ENCODE results near the gene UBE2E3. TPM values are rescaled to one million over a fixed set of nuclear protein-coding genes. Genes with fewer than 3 reads are reported as not detected.
A peak's percentile ranks its signal among the peaks of the same experiment; 100 is the strongest.
"Not testable (repeated sequence)": the region's sequence is repeated elsewhere in the genome, so short reads cannot be mapped to it uniquely, and the experiment has no call there.

The UBE2E3 gene
- total and polyA plus RNA-seq, 4 donors = 50.7 to 66.6 (median 54.2) TPM

DNA sequence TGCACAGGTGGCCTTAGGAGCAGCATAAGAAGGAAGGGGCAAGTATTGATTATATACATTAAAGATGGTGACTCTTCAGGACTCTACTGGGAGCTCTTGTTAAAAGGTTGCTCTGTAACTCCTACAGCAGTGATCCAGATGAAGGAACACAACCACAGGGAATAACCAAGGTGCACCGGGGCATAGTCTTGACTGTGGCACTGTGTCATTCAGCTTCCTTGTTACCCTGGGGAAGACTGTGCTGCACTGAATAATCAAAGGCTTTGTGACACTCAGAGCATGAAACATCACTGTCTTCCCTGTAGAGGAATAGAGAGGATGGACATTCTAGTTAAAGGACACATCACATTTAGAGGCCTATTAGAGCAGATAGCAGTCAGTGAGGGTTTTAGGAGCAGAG lies 105.3 kb downstream of the UBE2E3 start:
- H3K9me3 ChIP-seq (ENCODE audit: control insufficient read depth, low read length) = peaks cover 4% of the 10 kb centered on the region
- H3K36me3 ChIP-seq (ENCODE audit: control insufficient read depth in 1 of 2, insufficient read depth in 2 of 2, low read length in 1 of 2) = no peaks in the 10 kb centered on the region
- intact Hi-C loops (cut with DNase I) = no loop called here
- ATAC-seq (ENCODE audit: low FRiP score) = no peak
- WGBS, 2 donors = 92 to 94% methylated on average over 1 of the region's 1 CpG
- no peak for DNase-seq
- H3K4me3 ChIP-seq (ENCODE audit: low read length in 2 of 2) = no peak overlapping the region
- no peaks in the 10 kb centered on the region for H3K4me1 ChIP-seq (ENCODE audit: control insufficient read depth in 1 of 2, insufficient read depth in 2 of 2, low read length in 2 of 2)
- H3K27ac ChIP-seq (ENCODE audit: low read depth in 1 of 2, low read length in 2 of 2) = no peak overlapping the region
- H3K27me3 ChIP-seq (ENCODE audit: control insufficient read depth in 1 of 2, insufficient read depth in 2 of 2, low read length in 1 of 2) = no peaks in the 10 kb centered on the region

DNA sequence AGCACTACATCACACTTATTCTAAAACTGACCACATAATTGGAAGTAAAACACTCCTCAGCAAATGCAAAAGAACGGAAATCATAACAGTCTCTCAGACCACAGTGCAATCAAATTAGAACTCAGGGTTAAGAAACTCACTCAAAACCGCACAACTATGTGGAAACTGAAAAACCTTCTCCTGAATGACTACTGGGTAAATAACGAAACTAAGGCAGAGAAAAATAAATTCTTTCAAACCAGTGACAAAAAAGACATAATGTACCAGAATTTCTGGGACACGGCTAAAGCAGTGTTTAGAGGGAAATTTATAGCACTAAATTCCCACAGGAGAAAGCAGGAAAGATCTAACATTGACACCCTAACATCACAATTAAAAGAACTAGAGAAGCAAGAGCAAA lies 111.5 kb downstream of the UBE2E3 start:
- H3K4me3 ChIP-seq (ENCODE audit: low read length in 2 of 2); H3K9me3 ChIP-seq (ENCODE audit: control insufficient read depth, low read length); intact Hi-C loops (cut with DNase I); H3K4me1 ChIP-seq (ENCODE audit: control insufficient read depth in 1 of 2, insufficient read depth in 2 of 2, low read length in 2 of 2); H3K36me3 ChIP-seq (ENCODE audit: control insufficient read depth in 1 of 2, insufficient read depth in 2 of 2, low read length in 1 of 2); ATAC-seq (ENCODE audit: low FRiP score); H3K27ac ChIP-seq (ENCODE audit: low read depth in 1 of 2, low read length in 2 of 2); H3K27me3 ChIP-seq (ENCODE audit: control insufficient read depth in 1 of 2, insufficient read depth in 2 of 2, low read length in 1 of 2); DNase-seq: not testable (repeated sequence)
- 79 to 83% methylated on average over 4 of the region's 4 CpGs for WGBS, 2 donors

DNA sequence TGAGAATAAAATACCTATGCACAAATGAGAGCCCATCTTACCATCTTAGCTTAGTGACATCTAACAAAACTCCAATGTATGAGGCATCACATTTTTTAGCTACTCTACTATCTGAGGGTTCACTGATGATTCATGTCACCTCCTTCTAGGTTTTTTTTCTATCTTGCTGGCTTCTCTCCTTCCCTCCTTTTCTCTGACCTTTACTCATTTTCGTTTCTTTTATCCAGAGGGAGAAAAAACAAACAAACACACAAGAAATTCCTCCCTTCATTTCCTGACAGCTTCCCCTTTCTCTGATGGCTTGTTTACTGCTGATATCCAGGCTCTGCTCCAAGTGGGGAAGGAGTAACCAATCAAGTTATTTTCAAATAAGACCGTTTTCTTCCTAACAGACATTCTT lies 115.1 kb downstream of the UBE2E3 start:
- 25 to 37% methylated on average over 2 of the region's 2 CpGs for WGBS, 2 donors
- Histone ChIP-seq H3K36me3 (ENCODE audit: control insufficient read depth in 1 of 2, insufficient read depth in 2 of 2, low read length in 1 of 2) (no peaks in the 10 kb centered on the region), H3K4me1 (ENCODE audit: control insufficient read depth in 1 of 2, insufficient read depth in 2 of 2, low read length in 2 of 2) (no peaks in the 10 kb centered on the region), H3K27ac (ENCODE audit: low read depth in 1 of 2, low read length in 2 of 2) (no peak overlapping the region), H3K4me3 (ENCODE audit: low read length in 2 of 2) (no peak overlapping the region), H3K27me3 (ENCODE audit: control insufficient read depth in 1 of 2, insufficient read depth in 2 of 2, low read length in 1 of 2) (no peaks in the 10 kb centered on the region), H3K9me3 (ENCODE audit: control insufficient read depth, low read length) (peaks cover 1% of the 10 kb centered on the region)
- intact Hi-C loops (cut with DNase I) = no loop called here
- ATAC-seq (ENCODE audit: low FRiP score) (no peak), DNase-seq (no peak)

DNA sequence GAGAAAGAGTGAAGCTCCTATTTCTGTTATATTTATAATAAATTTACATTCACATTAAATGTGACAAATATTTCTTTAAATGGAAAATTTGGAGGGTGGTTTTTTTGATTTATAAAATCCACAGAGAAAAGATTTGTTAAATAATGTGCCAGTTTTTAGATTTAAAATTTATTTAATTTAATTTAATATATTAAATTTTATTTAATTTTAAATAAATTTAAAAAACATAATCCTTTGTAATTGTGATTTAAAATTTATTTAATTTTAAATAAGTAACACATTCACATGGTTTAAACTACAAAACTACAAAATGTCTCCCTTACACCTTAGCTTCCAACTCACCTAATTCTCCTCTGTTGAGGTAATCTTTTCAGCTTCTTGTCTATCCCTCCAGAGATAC lies 123.3 kb downstream of the UBE2E3 start:
- H3K4me3 ChIP-seq (ENCODE audit: low read length in 2 of 2) = no peak overlapping the region
- H3K36me3 ChIP-seq (ENCODE audit: control insufficient read depth in 1 of 2, insufficient read depth in 2 of 2, low read length in 1 of 2) = no peaks in the 10 kb centered on the region
- DNase-seq (no peak), ATAC-seq (ENCODE audit: low FRiP score) (no peak)
- no peaks in the 10 kb centered on the region for H3K27me3 ChIP-seq (ENCODE audit: control insufficient read depth in 1 of 2, insufficient read depth in 2 of 2, low read length in 1 of 2)
- H3K27ac ChIP-seq (ENCODE audit: low read depth in 1 of 2, low read length in 2 of 2) = no peak overlapping the region
- no peaks in the 10 kb centered on the region for H3K9me3 ChIP-seq (ENCODE audit: control insufficient read depth, low read length)
- no peaks in the 10 kb centered on the region for H3K4me1 ChIP-seq (ENCODE audit: control insufficient read depth in 1 of 2, insufficient read depth in 2 of 2, low read length in 2 of 2)
- intact Hi-C loops (cut with DNase I) = no loop called here

DNA sequence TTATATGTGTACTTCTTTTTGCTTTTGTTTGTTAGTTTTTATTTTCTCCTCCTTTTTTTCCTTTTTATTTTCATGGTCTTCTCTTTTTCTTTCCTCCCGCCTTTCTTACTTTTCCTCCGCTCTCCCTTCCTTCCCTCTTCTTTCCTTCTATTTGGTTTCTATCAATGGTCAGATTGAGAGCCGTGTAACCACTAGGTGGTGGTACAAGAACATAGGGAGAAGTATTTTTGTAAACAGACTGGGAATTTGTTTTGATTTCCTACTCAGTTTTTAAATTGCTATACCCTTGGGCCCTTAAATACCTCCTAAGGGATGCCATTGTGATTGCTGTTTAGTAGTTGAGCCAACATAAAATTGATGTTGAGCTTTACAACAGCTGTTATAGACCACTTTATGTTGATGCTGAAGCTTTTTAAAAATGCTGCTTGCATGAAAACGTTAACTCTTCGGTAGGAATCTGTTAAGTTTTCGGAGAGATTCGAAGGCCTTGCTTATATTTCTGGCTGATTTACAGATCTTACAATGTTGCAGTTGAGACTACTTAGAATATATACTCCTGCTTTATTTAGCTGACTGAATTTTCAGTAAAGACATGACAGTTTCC lies 124.2 kb downstream of the UBE2E3 start:
- H3K4me3 ChIP-seq (ENCODE audit: low read length in 2 of 2) = no peak overlapping the region
- intact Hi-C loops (cut with DNase I) = no loop called here
- no peaks in the 10 kb centered on the region for H3K27me3 ChIP-seq (ENCODE audit: control insufficient read depth in 1 of 2, insufficient read depth in 2 of 2, low read length in 1 of 2)
- no peaks in the 10 kb centered on the region for H3K36me3 ChIP-seq (ENCODE audit: control insufficient read depth in 1 of 2, insufficient read depth in 2 of 2, low read length in 1 of 2)
- 39 to 49% methylated on average over 7 of the region's 7 CpGs for WGBS, 2 donors
- no peaks in the 10 kb centered on the region for H3K9me3 ChIP-seq (ENCODE audit: control insufficient read depth, low read length)
- H3K4me1 ChIP-seq (ENCODE audit: control insufficient read depth in 1 of 2, insufficient read depth in 2 of 2, low read length in 2 of 2) = no peaks in the 10 kb centered on the region
- DNase-seq (no peak), ATAC-seq (ENCODE audit: low FRiP score) (peak; percentile 60)
- H3K27ac ChIP-seq (ENCODE audit: low read depth in 1 of 2, low read length in 2 of 2) = no peak overlapping the region

DNA sequence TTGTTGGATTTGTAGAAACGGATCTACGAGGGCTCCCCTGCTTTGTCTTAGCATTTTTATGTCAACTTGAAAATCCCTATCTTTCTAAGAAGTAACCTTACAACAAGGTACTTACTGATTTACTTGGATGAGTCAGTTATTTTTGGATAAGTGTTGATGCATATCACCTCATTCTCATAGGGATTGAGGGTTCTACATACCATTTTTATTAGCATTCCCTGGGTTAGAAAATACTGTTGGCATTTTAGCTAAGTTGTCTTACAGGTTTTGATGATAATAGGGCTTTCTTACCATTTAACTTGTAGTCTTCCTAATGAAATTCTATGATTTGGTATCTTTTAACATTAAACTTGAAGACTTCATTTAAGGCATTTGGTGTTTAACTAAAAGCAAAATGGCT lies 125.2 kb downstream of the UBE2E3 start:
- H3K4me3 ChIP-seq (ENCODE audit: low read length in 2 of 2) = no peak overlapping the region
- 74 to 81% methylated on average over 2 of the region's 2 CpGs for WGBS, 2 donors
- H3K4me1 ChIP-seq (ENCODE audit: control insufficient read depth in 1 of 2, insufficient read depth in 2 of 2, low read length in 2 of 2) = no peaks in the 10 kb centered on the region
- no peaks in the 10 kb centered on the region for H3K9me3 ChIP-seq (ENCODE audit: control insufficient read depth, low read length)
- no peaks in the 10 kb centered on the region for H3K36me3 ChIP-seq (ENCODE audit: control insufficient read depth in 1 of 2, insufficient read depth in 2 of 2, low read length in 1 of 2)
- DNase-seq = no peak
- ATAC-seq (ENCODE audit: low FRiP score) = no peak
- intact Hi-C loops (cut with DNase I) = no loop called here
- H3K27me3 ChIP-seq (ENCODE audit: control insufficient read depth in 1 of 2, insufficient read depth in 2 of 2, low read length in 1 of 2) = no peaks in the 10 kb centered on the region
- no peak overlapping the region for H3K27ac ChIP-seq (ENCODE audit: low read depth in 1 of 2, low read length in 2 of 2)

DNA sequence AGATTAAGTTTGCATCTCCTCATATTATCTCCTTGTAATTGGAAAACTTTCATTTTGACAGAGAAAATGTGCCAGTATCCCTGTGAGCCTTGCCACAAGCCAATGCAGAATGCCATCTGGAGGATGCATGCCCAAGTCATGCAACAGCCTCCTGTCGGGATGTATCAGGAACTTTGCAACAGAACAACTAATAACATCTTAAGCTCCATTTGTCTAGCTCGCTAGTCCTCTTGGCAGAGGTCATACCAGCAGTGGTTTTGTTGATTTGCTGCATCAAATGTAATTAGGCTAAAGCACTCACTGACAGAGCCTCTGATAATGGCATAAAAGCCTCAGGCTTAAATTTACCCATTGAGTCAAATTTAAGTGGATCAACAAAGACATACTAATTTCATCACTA lies 125.8 kb downstream of the UBE2E3 start:
- intact Hi-C loops (cut with DNase I) = no loop called here
- H3K4me1 ChIP-seq (ENCODE audit: control insufficient read depth in 1 of 2, insufficient read depth in 2 of 2, low read length in 2 of 2) = no peaks in the 10 kb centered on the region
- no peaks in the 10 kb centered on the region for H3K27me3 ChIP-seq (ENCODE audit: control insufficient read depth in 1 of 2, insufficient read depth in 2 of 2, low read length in 1 of 2)
- H3K36me3 ChIP-seq (ENCODE audit: control insufficient read depth in 1 of 2, insufficient read depth in 2 of 2, low read length in 1 of 2) = no peaks in the 10 kb centered on the region
- DNase-seq = no peak
- 85 to 88% methylated on average over 2 of the region's 2 CpGs for WGBS, 2 donors
- H3K9me3 ChIP-seq (ENCODE audit: control insufficient read depth, low read length) = no peaks in the 10 kb centered on the region
- H3K4me3 ChIP-seq (ENCODE audit: low read length in 2 of 2) = no peak overlapping the region
- ATAC-seq (ENCODE audit: low FRiP score) = no peak
- H3K27ac ChIP-seq (ENCODE audit: low read depth in 1 of 2, low read length in 2 of 2) = no peak overlapping the region

DNA sequence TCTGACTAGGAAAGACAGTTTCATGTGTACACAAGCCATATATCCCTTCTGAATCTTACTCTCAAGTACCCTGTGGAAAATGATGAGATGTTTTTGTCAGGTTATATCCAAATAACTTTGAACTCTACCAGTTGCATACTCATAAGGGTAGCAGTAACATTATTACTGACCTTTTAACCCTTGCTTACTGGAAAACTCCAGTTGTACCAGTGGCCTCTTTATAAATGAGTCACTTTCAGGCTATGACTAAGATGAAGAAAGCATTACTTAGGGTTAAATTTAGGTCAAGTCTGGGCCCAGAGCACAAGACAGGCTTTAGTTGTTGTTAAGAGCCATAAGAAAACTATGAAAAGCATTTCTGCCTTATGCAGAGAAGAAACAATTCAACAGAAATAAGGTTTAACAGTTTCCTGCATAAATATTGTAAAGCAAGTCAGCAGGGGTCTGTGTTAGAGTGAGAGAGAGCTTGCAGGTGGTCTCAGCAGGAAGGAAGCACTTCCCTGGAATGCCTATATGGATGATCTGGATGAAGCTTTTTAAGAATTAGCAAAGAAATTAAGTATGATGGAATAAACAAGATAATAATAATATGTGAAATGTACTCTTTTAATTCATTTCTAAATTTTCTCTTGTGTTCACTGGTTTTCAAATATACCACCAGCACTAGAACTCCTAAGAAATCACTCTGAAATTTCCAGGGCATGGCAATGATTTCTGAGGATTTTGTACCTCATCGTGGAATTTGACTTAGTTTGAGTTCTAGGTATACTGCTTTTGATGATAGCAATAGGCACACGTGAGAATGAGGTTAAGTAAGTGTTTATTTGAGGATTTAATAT lies 126.6 kb downstream of the UBE2E3 start:
- ATAC-seq (ENCODE audit: low FRiP score) = no peak
- 70 to 76% methylated on average over 2 of the region's 2 CpGs for WGBS, 2 donors
- intact Hi-C loops (cut with DNase I) = no loop called here
- Histone ChIP-seq H3K27ac (ENCODE audit: low read depth in 1 of 2, low read length in 2 of 2) (no peak overlapping the region), H3K27me3 (ENCODE audit: control insufficient read depth in 1 of 2, insufficient read depth in 2 of 2, low read length in 1 of 2) (no peaks in the 10 kb centered on the region), H3K36me3 (ENCODE audit: control insufficient read depth in 1 of 2, insufficient read depth in 2 of 2, low read length in 1 of 2) (no peaks in the 10 kb centered on the region), H3K4me3 (ENCODE audit: low read length in 2 of 2) (no peak overlapping the region), H3K4me1 (ENCODE audit: control insufficient read depth in 1 of 2, insufficient read depth in 2 of 2, low read length in 2 of 2) (no peaks in the 10 kb centered on the region), H3K9me3 (ENCODE audit: control insufficient read depth, low read length) (no peaks in the 10 kb centered on the region)
- no peak for DNase-seq

DNA sequence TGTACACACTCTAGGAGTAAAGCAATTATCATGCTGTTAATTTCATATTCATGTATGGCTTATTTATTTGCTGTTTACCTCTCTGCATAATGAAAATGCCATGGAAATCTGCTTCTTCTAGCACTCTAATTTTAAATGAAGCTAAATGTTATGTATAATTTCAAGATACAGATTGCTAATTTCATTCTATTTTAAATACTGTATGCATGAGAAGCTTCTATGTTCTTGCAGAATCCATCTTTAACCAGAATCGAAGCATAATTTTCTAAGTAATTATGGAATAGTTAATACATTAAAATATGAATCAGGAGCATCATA lies 127.2 kb downstream of the UBE2E3 start:
- no peaks in the 10 kb centered on the region for H3K36me3 ChIP-seq (ENCODE audit: control insufficient read depth in 1 of 2, insufficient read depth in 2 of 2, low read length in 1 of 2)
- no peaks in the 10 kb centered on the region for H3K27me3 ChIP-seq (ENCODE audit: control insufficient read depth in 1 of 2, insufficient read depth in 2 of 2, low read length in 1 of 2)
- no peak overlapping the region for H3K4me3 ChIP-seq (ENCODE audit: low read length in 2 of 2)
- 94 to 97% methylated on average over 1 of the region's 1 CpG for WGBS, 2 donors
- H3K4me1 ChIP-seq (ENCODE audit: control insufficient read depth in 1 of 2, insufficient read depth in 2 of 2, low read length in 2 of 2) = no peaks in the 10 kb centered on the region
- DNase-seq (no peak), ATAC-seq (ENCODE audit: low FRiP score) (no peak)
- intact Hi-C loops (cut with DNase I) = no loop called here
- no peaks in the 10 kb centered on the region for H3K9me3 ChIP-seq (ENCODE audit: control insufficient read depth, low read length)
- H3K27ac ChIP-seq (ENCODE audit: low read depth in 1 of 2, low read length in 2 of 2) = no peak overlapping the region

Data from aorta (tissue), 5 donors.